OCI-LY3 (cell line): Measurements from ENCODE around the gene FCHSD2.

ENCODE experiments used
- H2AFZ ChIP-seq: fragments of 200-600, 300-600 bp; shearing (Covaris generic); 2 replicates; pipeline ENCODE4 v1.6.0; 2014; ENCODE audit warnings: antibody characterized with exemption, low read depth, low read length
- H3K27ac ChIP-seq: fragments of 200-600, 300-600 bp; sonication (generic); 2 replicates; pipeline ENCODE4 v1.5.1; 2014; ENCODE audit warnings: mild to moderate bottlenecking, low read length, moderate library complexity, mixed read lengths
- H3K27me3 ChIP-seq: fragments of 200-600, 300-600 bp; sonication (generic); 2 replicates; pipeline ENCODE4 v1.6.1; 2014; ENCODE audit warnings: low read depth, low read length, mixed read lengths
- H3K36me3 ChIP-seq: fragments of 200-600, 300-600 bp; sonication (generic); replicated peaks from 2 replicates; pipeline ENCODE3; 2014; ENCODE audit warnings: low read depth, low read length, mixed read lengths
- H3K4me1 ChIP-seq: fragments of 300-600, 200-600 bp; sonication (generic); 2 replicates; pipeline ENCODE4 v1.6.1; 2014; ENCODE audit warnings: low read length, mixed read lengths
- H3K4me2 ChIP-seq: fragments of 200-600, 300-600 bp; sonication (generic); 2 replicates; pipeline ENCODE4 v1.6.1; 2014; ENCODE audit warnings: low read length, mixed read lengths
- H3K4me3 ChIP-seq: fragments of 300-600, 200-600 bp; sonication (generic); 2 replicates; pipeline ENCODE4 v1.5.1; 2014; ENCODE audit warnings: antibody characterized with exemption, mild to moderate bottlenecking, low read length, moderate library complexity
- H3K79me2 ChIP-seq: fragments of 300-600, 200-600 bp; shearing (Covaris generic); 2 replicates; pipeline ENCODE4 v1.6.1; 2014; ENCODE audit warnings: mild to moderate bottlenecking, low read length, mixed read lengths
- H3K9ac ChIP-seq: fragments of 300-600, 200-600 bp; shearing (Covaris generic); 2 replicates; pipeline ENCODE4 v1.6.0; 2014; ENCODE audit warnings: mild to moderate bottlenecking, low read length, moderate library complexity
- H3K9me3 ChIP-seq: fragments of 200-600, 300-600 bp; shearing (Covaris generic); 2 replicates; pipeline ENCODE4 v1.6.1; 2014; ENCODE audit warnings: low read length, mixed read lengths; ENCODE audit not compliant: insufficient read depth
- H4K20me1 ChIP-seq: fragments of 200-600, 300-600 bp; sonication (generic); 2 replicates; pipeline ENCODE4 v1.6.1; 2016; ENCODE audit warnings: low read length, mixed read lengths; ENCODE audit not compliant: insufficient read depth
- CTCF ChIP-seq: fragments of 200-600, 300-600 bp; sonication (generic); IDR thresholded peaks from 2 replicates; pipeline ENCODE4 v1.5.1; 2014; ENCODE audit warnings: antibody characterized with exemption, low read length, low read depth
- EZH2phosphoT487 ChIP-seq: fragments of 200-600 bp; shearing (Covaris generic); IDR thresholded peaks from 2 replicates; pipeline ENCODE4 v1.6.1; 2018; ENCODE audit warnings: antibody characterized with exemption, mixed run types, low read depth

Gene FCHSD2

GRCh38 chr11:73034777-73035176 is 107.3 kb downstream of the FCHSD2 start:
- Histone ChIP-seq H3K27me3 (no peaks in the 10 kb centered on the region), H3K9me3 (peaks cover 6% of the 10 kb centered on the region; the same call in 1 of the 2 replicates), H3K4me1 (no peaks in the 10 kb centered on the region), H3K36me3 (peaks cover 82% of the 10 kb centered on the region), H2AFZ (no peak overlapping the region), H3K4me2 (no peak overlapping the region), H4K20me1 (peaks cover 83% of the 10 kb centered on the region), H3K9ac (no peak overlapping the region), H3K79me2 (peaks cover 98% of the 10 kb centered on the region), H3K27ac (no peak overlapping the region), H3K4me3 (no peak overlapping the region)
- TF ChIP-seq EZH2phosphoT487 (no peak), CTCF (no peak)

DNA sequence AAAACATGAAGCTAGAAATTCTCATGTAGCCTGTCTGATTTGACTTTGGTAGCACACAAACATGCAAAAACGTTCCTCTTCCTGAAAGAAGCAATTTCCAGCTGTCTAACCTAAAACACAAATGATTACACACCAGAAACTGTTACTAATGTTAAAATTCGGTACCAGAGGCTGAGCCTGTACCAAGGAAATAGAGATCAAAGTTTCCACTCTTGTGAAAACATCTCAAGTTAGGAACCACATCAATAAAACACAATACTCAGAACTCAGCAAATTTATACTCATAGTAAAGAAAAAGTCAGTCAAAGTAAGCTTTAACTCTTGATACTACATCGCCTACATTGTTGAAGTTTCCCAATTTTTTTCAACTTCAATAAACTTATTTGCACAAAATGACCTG is 107.8 kb downstream of the FCHSD2 start:
- Histone ChIP-seq H3K4me2 (no peak overlapping the region), H4K20me1 (peaks cover 85% of the 10 kb centered on the region), H3K4me1 (peaks cover 4% of the 10 kb centered on the region), H3K4me3 (no peak overlapping the region), H3K27ac (0 out of 2 replicates have a peak overlapping the region, but pooled peaks have one; percentile 12), H3K9ac (no peak overlapping the region), H3K36me3 (peaks cover 84% of the 10 kb centered on the region), H3K27me3 (no peaks in the 10 kb centered on the region), H2AFZ (no peak overlapping the region), H3K79me2 (peaks cover 98% of the 10 kb centered on the region), H3K9me3 (peaks cover 10% of the 10 kb centered on the region; the same call in 1 of the 2 replicates)
- no peak for TF ChIP-seq EZH2phosphoT487
- no peak for TF ChIP-seq CTCF

DNA sequence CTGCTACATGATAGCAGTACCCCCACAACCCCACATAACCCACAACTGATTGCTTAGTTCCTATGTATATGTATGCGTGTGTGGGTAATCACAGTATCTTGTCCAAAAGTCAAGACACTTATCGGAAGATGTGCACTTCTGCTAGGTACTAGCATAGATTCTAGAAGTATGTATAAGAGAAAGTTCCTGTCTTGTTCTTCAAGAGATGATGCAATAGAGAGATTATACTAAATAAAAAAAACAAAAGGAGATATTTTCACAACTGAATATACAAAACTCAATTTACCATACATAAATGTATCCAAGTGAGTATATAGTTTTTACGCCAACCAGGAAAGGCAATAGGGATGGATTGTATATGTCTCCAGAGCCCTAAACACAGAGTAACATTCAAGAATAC is 112.0 kb downstream of the FCHSD2 start:
- H3K27ac ChIP-seq = no peak overlapping the region

GRCh38 chr11:73029403-73029802 is 112.7 kb downstream of the FCHSD2 start:
- Histone ChIP-seq H3K36me3 (peaks cover 81% of the 10 kb centered on the region), H3K9ac (no peak overlapping the region)

More for the DNA sequence above, 112.0 kb downstream of the FCHSD2 start:
- no peaks in the 10 kb centered on the region for H3K27me3 ChIP-seq
- peaks cover 31% of the 10 kb centered on the region for H3K4me1 ChIP-seq
- TF ChIP-seq CTCF (no peak), EZH2phosphoT487 (no peak)
- H3K79me2 ChIP-seq = peaks cover 100% of the 10 kb centered on the region
- H3K9me3 ChIP-seq = peaks cover 29% of the 10 kb centered on the region; the same call in 1 of the 2 replicates
- no peak overlapping the region for H3K4me2 ChIP-seq
- H4K20me1 ChIP-seq = peaks cover 86% of the 10 kb centered on the region
- peaks cover 82% of the 10 kb centered on the region for H3K36me3 ChIP-seq
- no peak overlapping the region for H2AFZ ChIP-seq
- no peak overlapping the region for H3K4me3 ChIP-seq
- no peak overlapping the region for H3K9ac ChIP-seq

More at GRCh38 chr11:73029403-73029802, 112.7 kb downstream of the FCHSD2 start:
- H3K79me2 ChIP-seq = peaks cover 100% of the 10 kb centered on the region
- H3K27me3 ChIP-seq = no peaks in the 10 kb centered on the region
- no peak overlapping the region for H3K4me3 ChIP-seq
- peak overlapping the region; percentile 84 for H3K27ac ChIP-seq
- peaks cover 29% of the 10 kb centered on the region; the same call in 1 of the 2 replicates for H3K9me3 ChIP-seq
- H3K4me1 ChIP-seq = peaks cover 31% of the 10 kb centered on the region
- TF ChIP-seq CTCF (no peak), EZH2phosphoT487 (no peak)
- peaks cover 86% of the 10 kb centered on the region for H4K20me1 ChIP-seq
- no peak overlapping the region for H2AFZ ChIP-seq
- no peak overlapping the region for H3K4me2 ChIP-seq
